Adrenal gland (tissue), 19 donors: ENCODE data around the gene NUTF2. TPM values are rescaled to one million over a fixed set of nuclear protein-coding genes. Genes with fewer than 3 reads are reported as not detected.

Experiments
- DNase-seq, 7 donors: peaks; one replicate each; pipeline ENCODE4 v3.0.0-alpha.2; 2019 to 2020
- H3K27ac ChIP-seq, 5 donors: fragments of 200-600 bp; sonication (generic) in 4 of 5; 1 replicate in 3 of 5; 2 replicates in 2 of 5; pipeline versions ENCODE4 v1.5.1 to v1.8.0; 2016 to 2020; ENCODE audit warnings: mild to moderate bottlenecking in 1 of 5
- H3K27me3 ChIP-seq: fragments of 200-600 bp; 2 replicates; pipeline ENCODE4 v1.8.0; 2021
- H3K36me3 ChIP-seq, 2 donors: fragments of 200-600 bp; replicated peaks in 1 of 2; 1 replicate in 1 of 2; 2 replicates in 1 of 2; pipeline versions ENCODE4 v1.5.1 to v1.8.0; 2018 to 2022
- H3K4me1 ChIP-seq, 2 donors: fragments of 200-600 bp; replicated peaks in 1 of 2; 1 replicate in 1 of 2; 2 replicates in 1 of 2; pipeline versions ENCODE4 v1.5.1 to v1.8.0; 2018 to 2021
- H3K4me3 ChIP-seq, 4 donors: fragments of 200-600 bp; sonication (generic) in 3 of 4; one replicate each; pipeline ENCODE4 v1.5.1; 2016 to 2018
- H3K9me3 ChIP-seq, 3 donors: fragments of 200-600 bp; sonication (generic) in 1 of 3; replicated peaks in 1 of 3; 1 replicate in 2 of 3; 2 replicates in 1 of 3; pipeline versions ENCODE4 v1.5.1 to v1.8.0; 2016 to 2021
- CTCF ChIP-seq, 6 experiments: fragments of 450-650 bp in 4 of 6; fragments of 200-600 bp in 2 of 6; sonication (generic) in 1 of 6; IDR thresholded peaks; 1 replicate in 5 of 6; 2 replicates in 1 of 6; pipeline versions ENCODE4 v1.5.1 to v1.8.0; 2016 to 2021; ENCODE audit warnings: antibody characterized with exemption in 6 of 6, mild to moderate bottlenecking in 2 of 6, moderate library complexity in 1 of 6
- POLR2A ChIP-seq, 2 donors: fragments of 450-650 bp; IDR thresholded peaks; one replicate each; pipeline ENCODE4 v1.6.1; 2017; ENCODE audit warnings: antibody characterized with exemption in 2 of 2, mild to moderate bottlenecking in 2 of 2, moderate library complexity in 1 of 2
- WGBS, 4 donors: extraction: QIAGEN DNeasy Blood & Tissue Kit in 2 of 4; methylation state at CpG; one replicate each; pipeline versions ENCODE4 v1.1.5 to v1.1.7; 2013 to 2017; 5-methylcytosine and 5-hydroxymethylcytosine counted together
- intact Hi-C, 2 donors: fragments of 100-400 bp; cut with DNase I; formaldehyde crosslinking; loops; one replicate each; pipeline versions ENCODE4 v1.14.1 to v1.15.0; 2022 to 2023
- long read RNA-seq, 10 donors: library from polyadenylated mRNA in 3 of 10; unstranded in 2 of 10; stranded (forward) in 1 of 10; transcript quantifications; one replicate each; pipeline ENCODE4 v2.0.0 and lab custom pipeline, GENCODE V29; 2021 to 2026
- polyA plus RNA-seq, 3 donors: library from polyadenylated mRNA; stranded (reverse); fragments of 200-250 nt in 2 of 3; fragments of 350-450 nt in 1 of 3; fragmentation: Illumina TruSeq in 1 of 3; extraction: RNeasy Lipid Tissue Mini Kit (QIAGEN cat#74804) in 1 of 3; gene quantifications; one replicate each; pipeline ENCODE4 v1.2.3, GENCODE V29; 2013 to 2014
- total RNA-seq, 9 donors: library from RNA; depleted of rRNA in 4 of 9; stranded (reverse); fragments of >200 nt in 4 of 9; fragments of 120-200 nt in 1 of 9; fragmentation: NEBNext Ultra II Directional in 1 of 9; extraction: Animal tissue kit (Norgen Biotek cat#: 25700) in 1 of 9; gene quantifications; one replicate each; pipeline versions ENCODE4 v1.1.0 to v1.2.4, GENCODE V29; 2013 to 2023
- donor health status: healthy with polysubstance abuse.
- donor health status: Bipolar disorder and iron deficiency.
- donor health status: DM: yes; HTN: yes; CAD: no.
- donor health status: DM: no; HTN: no; CAD: no.
- donor health status: DM: no; HTN: no; CAD: no.
- donor health status: DM: yes; HTN: yes; CAD: no.

Gene NUTF2
- total RNA-seq: 100 to 1,000 TPM in 2 of 9 donors, 10 to 100 TPM in 7; 30.0 to 201 (median 79.5) TPM
- polyA plus RNA-seq: 100 to 1,000 TPM; 131 to 170 (median 134) TPM
- long read RNA-seq, donor 1, transcript NUTF2-204 (3 exons, 593 nt): minor isoform, 5 of 206 reads
- long read RNA-seq, donor 1, transcript NUTF2-201 (5 exons, 2,321 nt): minor isoform, 58 of 206 reads
- long read RNA-seq, donor 1, transcript NUTF2-208 (1 exons, 2,608 nt): major isoform, 127 of 206 reads
- long read RNA-seq, donor 1, partial matches to known transcripts: 11 of 206 reads
- long read RNA-seq, donor 1, other reads (novel, unspliced or antisense): 0 of 206 reads
- long read RNA-seq, donor 2, transcript NUTF2-201 (5 exons, 2,321 nt): minor isoform, 50 of 166 reads
- long read RNA-seq, donor 2, transcript NUTF2-204 (3 exons, 593 nt): minor isoform, 13 of 166 reads
- long read RNA-seq, donor 2, transcript NUTF2-206 (5 exons, 1,119 nt): minor isoform, 6 of 166 reads
- long read RNA-seq, donor 2, transcript NUTF2-208 (1 exons, 2,608 nt): major isoform, 95 of 166 reads
- long read RNA-seq, donor 2, partial matches to known transcripts: 0 of 166 reads
- long read RNA-seq, donor 2, other reads (novel, unspliced or antisense): 0 of 166 reads
- long read RNA-seq, donor 3, transcript NUTF2-204 (3 exons, 593 nt): minor isoform, 10 of 192 reads
- long read RNA-seq, donor 3, transcript NUTF2-208 (1 exons, 2,608 nt): major isoform, 112 of 192 reads
- long read RNA-seq, donor 3, transcript NUTF2-206 (5 exons, 1,119 nt): minor isoform, 5 of 192 reads
- long read RNA-seq, donor 3, transcript NUTF2-201 (5 exons, 2,321 nt): minor isoform, 48 of 192 reads
- long read RNA-seq, donor 3, partial matches to known transcripts: 13 of 192 reads
- long read RNA-seq, donor 3, other reads (novel, unspliced or antisense): 0 of 192 reads
- long read RNA-seq, donor 4, transcript NUTF2-201 (5 exons, 2,321 nt): major isoform, 33 of 49 reads
- long read RNA-seq, donor 4, transcript NUTF2-208 (1 exons, 2,608 nt): minor isoform, 5 of 49 reads
- long read RNA-seq, donor 4, transcript NUTF2-206 (5 exons, 1,119 nt): minor isoform, 7 of 49 reads
- long read RNA-seq, donor 4, partial matches to known transcripts: 3 of 49 reads
- long read RNA-seq, donor 4, other reads (novel, unspliced or antisense): 0 of 49 reads
- long read RNA-seq, donor 5, transcript NUTF2-206 (5 exons, 1,119 nt): minor isoform, 6 of 50 reads
- long read RNA-seq, donor 5, transcript NUTF2-201 (5 exons, 2,321 nt): major isoform, 41 of 50 reads
- long read RNA-seq, donor 5, partial matches to known transcripts: 0 of 50 reads
- long read RNA-seq, donor 5, other reads (novel, unspliced or antisense): 0 of 50 reads
- long read RNA-seq, donor 6, transcript NUTF2-201 (5 exons, 2,321 nt): major isoform, 34 of 46 reads
- long read RNA-seq, donor 6, transcript NUTF2-208 (1 exons, 2,608 nt): minor isoform, 5 of 46 reads
- long read RNA-seq, donor 6, partial matches to known transcripts: 3 of 46 reads
- long read RNA-seq, donor 6, other reads (novel, unspliced or antisense): 0 of 46 reads
- long read RNA-seq, donor 7, transcript NUTF2-204 (3 exons, 593 nt): minor isoform, 8 of 122 reads
- long read RNA-seq, donor 7, transcript NUTF2-208 (1 exons, 2,608 nt): major isoform, 61 of 122 reads
- long read RNA-seq, donor 7, transcript NUTF2-201 (5 exons, 2,321 nt): minor isoform, 42 of 122 reads
- long read RNA-seq, donor 7, partial matches to known transcripts: 7 of 122 reads
- long read RNA-seq, donor 7, other reads (novel, unspliced or antisense): 0 of 122 reads
- long read RNA-seq, donor 8, transcript NUTF2-204 (3 exons, 593 nt): minor isoform, 10 of 275 reads
- long read RNA-seq, donor 8, transcript NUTF2-208 (1 exons, 2,608 nt): major isoform, 152 of 275 reads
- long read RNA-seq, donor 8, transcript NUTF2-201 (5 exons, 2,321 nt): minor isoform, 98 of 275 reads
- long read RNA-seq, donor 8, partial matches to known transcripts: 7 of 275 reads
- long read RNA-seq, donor 8, other reads (novel, unspliced or antisense): 0 of 275 reads
- long read RNA-seq, donor 9, transcript NUTF2-204 (3 exons, 593 nt): minor isoform, 10 of 177 reads
- long read RNA-seq, donor 9, transcript NUTF2-208 (1 exons, 2,608 nt): major isoform, 102 of 177 reads
- long read RNA-seq, donor 9, transcript NUTF2-201 (5 exons, 2,321 nt): minor isoform, 45 of 177 reads
- long read RNA-seq, donor 9, partial matches to known transcripts: 17 of 177 reads
- long read RNA-seq, donor 9, other reads (novel, unspliced or antisense): 0 of 177 reads
- long read RNA-seq, donor 10, transcript NUTF2-201 (5 exons, 2,321 nt): minor isoform, 48 of 176 reads
- long read RNA-seq, donor 10, transcript NUTF2-208 (1 exons, 2,608 nt): major isoform, 114 of 176 reads
- long read RNA-seq, donor 10, partial matches to known transcripts: 7 of 176 reads
- long read RNA-seq, donor 10, other reads (novel, unspliced or antisense): 0 of 176 reads

- H3K4me3 ChIP-seq: peak within 1 kb of the TSS; percentile 60 to 85 (median 83)
- TF ChIP-seq POLR2A (IDR thresholded peaks at IDR 0.05): peak in 1 of 2 donors; percentile 62
- no peak for TF ChIP-seq CTCF (IDR thresholded peaks at IDR 0.05)
- intact Hi-C loops: no loop called here
- H3K36me3 ChIP-seq: no peaks in the 10 kb centered on the region
- peaks cover 34 to 52% of the 10 kb centered on the region in 2 donors for H3K4me1 ChIP-seq
- WGBS, 4 donors: 0 to 1% (median 0%) methylated on average over 16 to 57 of the region's 57 CpGs
- peak within 1 kb of the TSS; percentile 29 to 95 (median 90) for H3K27ac ChIP-seq
- H3K27me3 ChIP-seq: no peaks in the 10 kb centered on the region
- H3K9me3 ChIP-seq: no peaks in the 10 kb centered on the region
- peak; percentile 94 to 98 (median 96) for DNase-seq
Measured at GRCh38 chr16:67846320-67847063, at the start of gene NUTF2. TSS of gene NUTF2 (plus strand) at chr16:67846933. CDS start at chr16:67865131, 18,198 bp downstream.

GRCh38 chr16:67800338-67800926 is 46.3 kb upstream of the NUTF2 start:
- Histone ChIP-seq H3K27ac (peak overlapping the region in 1 of 5 donors; percentile 50), H3K4me3 (no peak overlapping the region), H3K27me3 (no peaks in the 10 kb centered on the region), H3K4me1 (peaks cover 12 to 16% of the 10 kb centered on the region in 2 donors), H3K36me3 (peaks cover 0 to 11% of the 10 kb centered on the region in 2 donors), H3K9me3 (no peaks in the 10 kb centered on the region)
- WGBS, 4 donors: 61 to 77% (median 70%) methylated on average over 5 to 7 of the region's 7 CpGs
- TF ChIP-seq POLR2A (IDR thresholded peaks at IDR 0.05) (no peak), CTCF (IDR thresholded peaks at IDR 0.05) (no peak)
- DNase-seq: peak; percentile 31 to 77 (median 62)
- intact Hi-C loops: loop anchor here in 1 of 2 donors (5.0 to 10.0 kb wide), 2 partner anchors 76 to 133 kb away; partner anchors contain the start of genes C16orf86 and ENKD1
